ENCODE data around the gene GNRHR. TPM values are rescaled to one million over a fixed set of nuclear protein-coding genes. Genes with fewer than 3 reads are reported as not detected.
"Not testable (repeated sequence)": the region's sequence is repeated elsewhere in the genome, so short reads cannot be mapped to it uniquely, and the experiment has no call there.

Gene GNRHR
- polyA plus RNA-seq, 3 donors = 0.49 to 0.75 (median 0.54) TPM

DNA sequence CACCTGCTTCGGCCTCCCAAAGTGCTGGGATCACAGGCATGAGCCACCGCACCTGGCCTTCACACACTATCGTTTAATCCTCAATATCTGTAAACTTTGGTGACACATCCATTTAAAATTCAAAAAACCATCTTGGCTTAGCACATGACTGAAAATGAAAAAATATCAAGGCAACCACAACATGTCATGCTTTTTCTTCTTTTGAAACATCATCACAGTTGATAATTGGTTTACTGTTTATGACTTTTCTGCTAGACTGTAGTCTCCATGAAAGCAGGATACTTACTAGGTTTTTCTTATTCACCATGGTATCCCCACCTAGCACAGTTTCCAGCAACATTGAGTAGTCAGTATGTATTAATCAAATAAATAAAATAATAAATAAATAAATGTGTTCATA, 11.0 kb downstream of the GNRHR start:
- no peak for DNase-seq (ENCODE audit: extremely low read depth in 1 of 11, low read depth in 9 of 11, low spot score in 4 of 11)

DNA sequence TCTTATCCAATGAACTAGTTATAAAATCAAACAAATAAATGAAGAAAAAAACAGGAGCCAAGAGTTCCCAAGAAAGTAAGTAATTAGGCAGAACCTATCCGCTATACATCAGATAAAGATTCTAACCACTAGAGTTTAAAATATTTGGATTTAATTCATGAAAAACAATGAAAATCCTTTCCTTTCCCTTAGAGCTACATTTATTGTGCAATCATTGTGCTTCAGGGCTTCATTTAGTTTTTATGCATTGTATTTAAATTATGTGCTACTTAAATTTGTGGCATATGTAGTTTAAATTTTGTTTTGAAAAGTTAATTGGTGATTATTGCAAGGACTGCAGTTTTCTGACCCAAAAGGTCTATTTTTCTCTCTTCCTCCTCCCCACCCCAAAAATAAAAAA, 17.9 kb downstream of the GNRHR start:
- no peak for DNase-seq (ENCODE audit: extremely low read depth in 1 of 11, low read depth in 9 of 11, low spot score in 4 of 11)

DNA sequence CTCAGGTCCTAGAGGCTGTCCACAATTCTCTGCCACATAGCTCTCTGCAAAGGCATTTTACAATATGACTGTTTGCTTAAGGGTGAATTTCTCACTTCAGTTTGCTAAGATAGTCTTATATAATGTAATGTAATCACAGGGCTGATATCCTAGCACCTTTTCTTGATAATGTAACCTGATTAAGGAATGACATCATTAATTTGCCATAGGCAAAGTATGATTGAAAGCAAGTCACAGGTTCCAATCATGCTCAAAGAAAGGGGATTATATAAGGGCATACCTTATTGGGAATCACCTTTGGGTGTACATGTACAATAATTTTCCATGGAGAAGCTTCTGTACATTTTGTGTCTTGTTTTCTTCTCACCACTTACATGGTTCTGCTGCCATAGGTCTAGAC, 18.9 kb downstream of the GNRHR start:
- DNase-seq (ENCODE audit: extremely low read depth in 1 of 11, low read depth in 9 of 11, low spot score in 4 of 11) = no peak

DNA sequence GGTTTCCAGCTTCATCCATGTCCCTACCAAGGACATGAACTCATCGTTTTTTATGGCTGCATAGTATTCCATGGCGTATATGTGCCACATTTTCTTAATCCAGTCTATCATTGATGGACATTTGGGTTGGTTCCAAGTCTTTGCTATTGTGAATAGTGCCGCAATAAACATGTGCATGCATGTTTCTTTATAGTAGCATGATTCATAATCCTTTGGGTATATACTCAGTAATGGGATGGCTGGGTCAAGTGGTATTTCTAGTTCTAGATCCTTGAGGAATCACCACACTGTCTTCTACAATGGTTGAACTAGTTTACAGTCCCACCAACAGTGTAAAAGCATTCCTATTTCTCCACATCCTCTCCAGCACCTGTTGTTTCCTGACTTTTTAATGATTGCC, 23.7 kb downstream of the GNRHR start:
- DNase-seq (ENCODE audit: extremely low read depth in 1 of 11, low read depth in 9 of 11, low spot score in 4 of 11) = not testable (repeated sequence)

DNA sequence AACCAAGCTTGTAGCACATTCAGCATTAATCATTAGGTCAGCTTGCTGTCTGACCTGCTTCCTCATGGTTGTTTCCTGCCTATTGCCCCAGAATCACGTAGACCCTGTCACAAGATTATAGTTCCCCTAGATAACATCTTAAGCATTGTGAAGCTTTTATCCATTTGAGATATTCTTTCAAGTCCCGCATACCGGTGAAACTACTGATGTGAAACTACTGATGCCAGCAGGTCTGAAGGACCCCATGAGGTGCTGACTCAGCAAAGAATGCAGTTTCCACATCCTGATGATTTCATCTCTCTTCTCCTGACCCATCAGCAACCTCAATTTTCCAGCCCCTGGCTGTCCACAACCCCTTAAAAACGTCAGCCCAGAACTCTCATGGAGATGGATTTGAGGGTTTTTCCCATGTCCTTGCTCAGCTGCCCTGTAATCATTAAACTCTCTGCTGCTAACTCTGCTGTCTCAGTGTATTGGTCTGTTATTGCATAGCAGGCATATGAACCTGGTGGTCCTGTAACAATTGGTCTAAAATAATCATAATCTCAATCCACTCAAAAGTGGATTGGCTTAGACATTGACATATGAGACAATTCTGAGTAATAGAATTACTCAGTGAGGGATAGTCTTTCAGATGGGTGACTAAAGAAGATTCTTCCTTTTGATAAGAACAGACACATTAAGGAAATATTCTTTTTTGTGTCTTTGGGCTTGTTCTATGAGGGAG, 26.9 kb downstream of the GNRHR start:
- DNase-seq (ENCODE audit: extremely low read depth in 1 of 11, low read depth in 9 of 11, low spot score in 4 of 11) = no peak

DNA sequence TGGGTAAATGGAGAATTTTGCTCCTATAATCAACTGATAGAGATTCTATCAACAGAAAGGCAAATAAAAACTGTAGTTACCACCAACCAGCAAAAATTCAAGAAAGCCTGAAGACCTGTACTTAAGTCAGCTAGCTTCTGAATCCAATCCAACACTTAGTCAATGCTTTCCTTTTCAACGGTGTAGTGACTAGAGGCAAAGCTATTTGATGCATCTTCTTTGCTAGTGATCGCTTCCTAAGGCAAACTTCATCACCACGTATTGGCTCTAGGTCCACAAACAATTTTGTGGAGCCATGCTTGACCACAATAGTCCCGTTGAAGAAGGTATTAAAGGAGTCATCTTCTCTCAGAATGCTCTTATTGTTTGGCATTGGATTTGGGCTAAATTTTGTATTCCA, 28.2 kb downstream of the GNRHR start:
- no peak for DNase-seq (ENCODE audit: extremely low read depth in 1 of 11, low read depth in 9 of 11, low spot score in 4 of 11)

DNA sequence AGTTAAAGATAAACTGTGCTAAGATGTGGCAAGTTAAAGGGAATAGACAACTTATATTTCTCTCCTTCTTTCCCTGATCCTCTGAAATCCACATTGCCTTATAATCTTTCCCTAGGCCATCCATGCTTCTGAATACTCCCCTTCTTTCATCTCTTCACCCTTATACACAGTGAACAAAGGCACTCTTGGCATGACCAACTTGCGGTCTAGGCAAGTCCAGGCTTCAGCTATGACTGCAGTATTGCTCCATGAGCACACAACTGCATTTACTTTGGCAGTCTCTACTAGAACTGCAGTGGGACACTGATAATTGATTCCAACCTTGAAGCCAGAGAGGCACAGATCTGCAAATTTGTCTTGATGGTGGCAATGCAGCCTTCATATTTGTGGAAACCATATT, 29.1 kb downstream of the GNRHR start:
- no peak for DNase-seq (ENCODE audit: extremely low read depth in 1 of 11, low read depth in 9 of 11, low spot score in 4 of 11)

DNA sequence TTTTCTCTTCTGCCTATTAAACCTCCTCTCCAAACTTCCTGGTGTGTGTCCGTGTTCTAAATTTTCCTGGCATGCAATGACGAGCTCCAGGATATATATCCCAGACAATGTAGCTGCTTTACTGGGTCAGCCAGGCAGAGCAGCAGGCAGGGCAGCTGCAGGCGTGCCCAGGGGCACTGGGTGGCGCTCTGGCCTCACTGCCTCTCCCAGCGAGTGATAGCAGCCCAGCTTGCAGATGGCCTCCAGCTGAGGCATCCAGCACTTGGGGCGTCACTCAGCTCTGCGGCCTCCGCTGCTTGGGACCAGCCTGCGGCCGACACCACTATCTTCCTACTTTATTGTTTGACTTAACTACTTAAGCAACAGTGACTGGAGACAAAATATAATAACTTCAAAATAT, 30.2 kb downstream of the GNRHR start:
- DNase-seq (ENCODE audit: extremely low read depth in 1 of 11, low read depth in 9 of 11, low spot score in 4 of 11) = no peak

DNA sequence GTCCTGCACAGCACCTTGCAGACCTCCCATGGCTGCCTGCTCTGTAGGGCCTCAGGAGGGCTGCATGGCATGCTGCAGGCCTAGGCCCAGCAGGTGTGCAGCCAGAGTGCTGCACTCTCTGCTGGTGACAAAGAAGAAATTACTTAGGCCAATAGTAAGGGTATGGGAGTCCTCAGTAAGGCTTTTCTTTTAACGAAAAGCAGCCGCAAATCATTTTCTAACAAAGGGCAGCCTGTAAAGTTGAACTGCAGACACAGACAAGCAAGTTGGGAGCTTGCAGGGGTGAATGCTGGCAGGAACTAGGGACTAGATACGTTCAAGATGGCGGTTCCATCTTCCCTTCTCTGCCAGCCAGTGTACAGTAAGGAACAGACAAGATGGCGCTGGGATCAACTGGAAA, 30.8 kb downstream of the GNRHR start:
- no peak for DNase-seq (ENCODE audit: extremely low read depth in 1 of 11, low read depth in 9 of 11, low spot score in 4 of 11)

DNA sequence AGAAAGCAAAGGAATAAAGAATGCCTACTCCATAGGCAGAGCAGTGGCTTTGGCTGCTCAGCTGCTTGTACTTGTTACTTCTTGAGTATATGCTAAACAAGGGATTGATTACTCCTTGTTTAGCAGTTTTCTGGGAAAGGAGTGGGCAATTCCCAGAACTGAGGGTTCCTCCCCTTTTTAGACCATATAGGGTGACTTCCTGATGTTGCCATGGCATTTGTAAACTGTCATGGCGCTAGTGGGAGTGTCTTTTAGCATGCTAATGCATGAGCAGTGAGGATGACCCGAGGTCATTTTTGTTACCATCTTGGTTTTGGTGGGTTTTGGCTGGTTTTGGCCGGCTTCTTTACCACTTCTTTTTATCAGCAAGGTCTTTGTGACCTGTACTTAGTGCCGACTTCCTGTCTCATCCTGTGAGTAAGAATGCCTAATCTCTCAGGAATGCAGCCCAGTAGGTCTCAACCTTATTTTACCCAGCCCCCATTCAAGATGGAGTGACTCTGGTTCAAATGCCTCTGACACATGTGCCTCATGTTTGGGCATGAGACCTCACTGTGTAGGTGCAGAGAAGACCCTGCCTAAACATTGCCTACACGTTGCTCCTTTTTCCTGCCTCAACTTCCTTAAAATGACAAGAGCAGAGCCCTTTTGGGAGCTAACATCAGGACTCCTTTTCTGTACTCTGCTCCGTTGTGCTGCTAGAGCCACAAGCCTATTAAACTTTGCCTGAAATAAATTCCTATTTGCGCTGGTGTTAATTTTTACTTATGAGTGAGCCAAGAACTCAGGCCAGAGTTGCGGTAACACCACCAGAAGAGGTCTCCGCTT, 32.2 kb downstream of the GNRHR start:
- no peak for DNase-seq (ENCODE audit: extremely low read depth in 1 of 11, low read depth in 9 of 11, low spot score in 4 of 11)

DNA sequence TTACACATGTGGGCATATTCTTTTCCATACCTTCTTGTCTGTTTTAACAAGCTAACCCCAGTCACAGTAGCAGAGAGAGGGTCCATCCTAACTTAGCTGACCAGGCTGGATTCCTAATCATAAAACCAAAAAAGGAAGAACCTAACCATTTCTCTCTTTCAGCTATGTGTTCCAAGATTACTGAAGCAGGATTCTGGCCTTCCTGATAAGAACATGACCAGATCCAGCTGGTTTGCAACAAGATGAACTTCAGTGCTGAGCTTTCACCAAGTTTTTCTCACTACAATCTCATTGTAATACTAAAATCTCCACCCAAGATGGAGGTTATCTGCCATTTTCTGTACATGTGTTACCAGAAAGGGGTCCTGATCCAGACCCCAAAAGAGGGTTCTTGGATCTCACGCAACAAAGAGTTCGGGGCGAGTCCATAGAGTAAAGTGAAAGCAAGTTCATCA, 32.8 kb downstream of the GNRHR start:
- DNase-seq (ENCODE audit: extremely low read depth in 1 of 11, low read depth in 9 of 11, low spot score in 4 of 11) = no peak

DNA sequence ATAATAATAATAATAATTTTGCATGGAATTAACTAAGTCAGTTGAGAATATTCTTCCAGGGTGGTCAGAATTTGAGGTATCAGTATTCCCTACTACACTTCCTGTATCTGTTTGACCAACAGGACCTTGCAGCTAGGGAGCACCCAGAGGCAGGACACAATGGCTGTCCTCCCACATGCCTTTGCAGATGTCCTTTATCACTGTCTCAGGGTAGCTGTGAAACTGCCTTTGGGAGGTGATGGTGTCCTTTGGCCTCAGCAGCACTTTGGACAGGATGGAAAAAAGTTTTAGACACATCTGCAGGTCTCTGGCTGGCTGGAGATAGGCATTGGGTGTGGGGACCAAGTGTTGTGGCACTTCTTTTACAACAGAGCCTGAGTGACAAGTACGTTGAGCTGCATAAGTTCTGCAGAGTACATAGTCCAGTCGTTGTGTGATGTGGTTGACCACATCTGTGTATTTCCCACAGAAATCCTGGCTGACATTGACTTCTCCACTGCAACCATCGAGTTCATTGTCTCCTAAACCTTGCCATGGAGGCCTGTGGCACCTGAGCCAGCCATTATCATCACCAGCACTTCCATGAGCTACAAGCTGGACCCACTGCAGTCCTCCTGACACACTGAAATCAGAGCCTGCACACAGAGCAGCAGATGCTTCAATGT, 34.1 kb downstream of the GNRHR start:
- DNase-seq (ENCODE audit: extremely low read depth in 1 of 11, low read depth in 9 of 11, low spot score in 4 of 11) = no peak

DNA sequence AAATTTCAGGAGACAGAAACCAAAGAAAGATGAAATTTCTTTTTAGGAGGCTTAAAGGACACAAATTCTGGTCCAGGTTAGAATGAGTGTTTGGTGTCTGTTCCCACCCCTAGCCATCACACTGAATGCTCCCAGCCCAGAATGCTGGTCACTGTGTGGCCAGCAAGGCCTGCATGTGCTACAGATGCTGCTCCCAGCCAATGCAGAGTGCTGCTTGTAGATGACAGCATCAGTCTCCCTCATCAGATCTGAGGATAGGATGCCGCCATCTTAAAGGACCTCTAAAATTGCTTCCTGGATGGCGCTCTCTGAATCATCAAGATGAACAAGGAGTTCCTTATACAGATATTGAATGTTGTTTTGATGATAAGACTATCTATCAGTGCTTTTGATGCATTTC, 35.3 kb downstream of the GNRHR start:
- DNase-seq (ENCODE audit: extremely low read depth in 1 of 11, low read depth in 9 of 11, low spot score in 4 of 11) = no peak

DNA sequence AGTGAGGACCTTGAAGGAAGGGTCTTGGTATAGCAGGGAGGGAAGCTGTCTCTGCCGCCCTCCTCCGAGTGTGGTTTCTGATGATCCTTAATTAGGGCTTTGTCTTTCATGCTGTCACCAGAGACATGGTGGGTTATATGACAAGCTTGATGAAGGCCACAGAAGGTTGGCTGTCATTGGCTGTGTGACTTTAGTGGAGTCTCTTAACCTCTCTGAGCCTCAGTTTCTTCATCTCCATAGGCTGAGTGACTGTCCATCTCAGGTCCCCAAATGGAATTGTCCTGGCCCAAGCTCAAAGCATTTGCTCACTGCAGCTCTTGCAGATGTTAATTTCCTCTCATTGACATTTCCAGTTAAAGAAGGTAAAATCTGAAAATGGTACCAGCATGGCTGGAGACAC, 36.6 kb downstream of the GNRHR start:
- DNase-seq (ENCODE audit: extremely low read depth in 1 of 11, low read depth in 9 of 11, low spot score in 4 of 11) = no peak

DNA sequence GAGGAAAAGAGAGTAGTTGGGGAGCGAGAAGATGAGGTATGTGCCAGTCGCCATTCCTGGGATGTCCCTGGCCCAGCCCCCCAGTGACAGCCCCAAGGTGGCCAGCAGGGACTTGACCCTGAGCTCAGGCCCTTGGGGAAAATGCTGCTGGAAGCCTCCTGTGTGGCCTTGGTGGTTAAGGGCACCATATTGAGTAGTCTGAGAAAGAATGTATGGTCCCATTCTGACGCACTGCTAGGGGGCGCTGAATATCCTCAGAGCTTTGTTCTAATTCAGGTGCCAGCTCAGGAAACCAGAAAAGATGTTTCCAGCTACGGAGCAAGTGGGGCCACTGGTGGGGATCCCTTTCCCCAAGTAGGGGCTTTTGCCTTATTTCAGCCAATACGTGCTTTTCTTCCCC, 39.2 kb downstream of the GNRHR start:
- no peak for DNase-seq (ENCODE audit: extremely low read depth in 1 of 11, low read depth in 9 of 11, low spot score in 4 of 11)

DNA sequence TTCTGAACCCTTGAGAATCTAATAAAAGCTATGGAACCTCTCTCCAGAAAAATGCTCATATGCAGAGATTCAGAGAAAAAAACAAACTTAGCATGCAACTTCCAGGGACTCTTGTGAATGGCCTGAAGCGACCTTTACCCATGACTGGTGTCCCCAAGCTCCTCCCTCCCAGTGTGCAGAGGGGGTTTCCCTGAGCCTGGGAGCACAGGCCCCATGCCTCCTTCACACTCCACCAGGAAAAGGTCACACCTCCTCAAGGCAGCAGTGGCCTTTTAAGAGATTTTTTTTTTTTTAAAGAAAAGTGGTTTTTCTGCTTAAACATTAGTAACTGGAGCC, 40.0 kb downstream of the GNRHR start:
- no peak for DNase-seq (ENCODE audit: extremely low read depth in 1 of 11, low read depth in 9 of 11, low spot score in 4 of 11)

DNA sequence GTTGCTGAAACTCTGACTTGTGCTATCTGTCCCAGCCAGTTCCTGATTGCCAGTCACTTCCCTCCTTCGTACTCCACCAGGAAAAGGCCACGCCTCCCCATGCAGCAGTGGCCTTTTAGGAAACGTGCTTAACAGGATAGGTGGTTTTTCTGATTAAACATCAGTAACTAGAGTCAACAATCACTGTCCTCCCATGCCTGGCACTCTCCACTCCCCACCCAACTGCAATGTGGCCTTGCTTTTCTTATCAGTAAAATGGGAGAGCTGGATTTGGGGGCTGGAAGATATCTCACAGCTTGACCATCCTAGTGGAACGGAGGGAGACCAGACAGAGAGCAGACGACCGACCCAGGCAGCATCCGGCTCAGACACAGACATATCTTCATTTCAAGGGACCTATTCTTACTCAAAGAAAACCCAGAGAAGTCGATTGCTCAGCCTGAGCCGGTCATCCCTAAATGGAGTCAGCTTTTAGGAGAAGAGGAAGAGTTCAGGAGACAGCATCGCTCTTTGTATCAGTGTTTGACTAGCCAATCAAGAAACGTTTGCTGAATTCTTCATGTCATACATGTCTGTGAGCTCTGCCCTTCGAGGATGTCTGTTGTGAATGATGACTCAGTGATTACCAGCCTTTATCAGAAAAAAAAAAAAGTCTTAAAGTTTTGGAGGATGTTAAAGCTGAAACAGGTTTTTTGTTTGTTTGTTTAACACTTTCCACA, 40.5 kb downstream of the GNRHR start:
- no peak for DNase-seq (ENCODE audit: extremely low read depth in 1 of 11, low read depth in 9 of 11, low spot score in 4 of 11)

DNA sequence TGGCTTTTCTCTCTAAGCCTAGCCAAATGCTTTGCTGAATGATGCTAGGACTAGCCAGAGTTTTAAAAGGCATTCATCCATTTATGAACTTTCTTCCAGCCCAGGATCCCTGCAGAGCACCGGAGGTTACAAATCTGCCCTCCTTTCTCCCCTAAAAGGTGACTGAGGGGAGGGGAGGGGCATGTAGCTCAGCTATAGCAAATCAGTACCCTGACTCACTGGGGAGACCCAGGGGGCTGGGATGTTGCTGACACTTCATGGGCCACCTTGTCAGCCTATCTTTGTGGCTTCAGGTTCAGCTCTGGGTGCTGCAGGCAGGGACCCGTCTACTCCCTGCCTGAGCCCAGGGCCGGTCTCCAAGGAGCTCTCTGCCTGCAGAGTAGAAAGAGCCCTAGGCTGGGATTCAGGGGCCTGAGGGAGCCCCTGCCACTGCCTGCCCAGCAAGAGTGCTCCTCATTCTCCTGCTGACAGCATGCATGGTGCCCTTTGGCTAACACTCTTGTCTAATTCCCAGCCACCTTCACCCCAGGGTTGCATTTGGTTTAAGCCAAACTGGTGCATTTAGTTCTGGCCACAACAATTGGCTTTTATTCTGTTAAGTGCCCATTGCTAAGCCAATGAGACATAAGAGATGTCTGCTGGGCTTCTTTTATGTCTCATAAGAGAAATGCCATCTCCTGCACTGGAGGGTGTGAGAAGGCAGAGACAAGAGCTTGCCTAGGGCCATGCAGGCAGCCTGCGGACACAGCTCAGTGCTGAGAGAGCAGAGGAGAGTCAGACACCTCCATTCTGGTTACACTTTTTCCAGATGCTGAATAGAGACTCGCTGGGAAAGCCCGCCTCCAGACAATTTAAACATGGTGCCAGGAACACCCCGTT, 41.3 kb downstream of the GNRHR start:
- no peak for DNase-seq (ENCODE audit: extremely low read depth in 1 of 11, low read depth in 9 of 11, low spot score in 4 of 11)

All from renal cortex interstitium (tissue), 11 donors.